Pancreas (tissue), 10 donors: Measurements from ENCODE around the gene PTPRD. TPM values are rescaled to one million over a fixed set of nuclear protein-coding genes. Genes with fewer than 3 reads are reported as not detected.

Experiments used
- ATAC-seq, 4 donors: fragments of 200-7000 bp; cut with Tn5 transposase; one replicate each; pipeline versions ENCODE4 v1.8.0 to v1.9.1; 2020; ENCODE audit warnings: mild to moderate bottlenecking in 4 of 4, moderate library complexity in 4 of 4
- DNase-seq, 6 donors: peaks; one replicate each; pipeline ENCODE4 v3.0.0-alpha.2; 2020
- FAIRE-seq: peaks from 2 replicates; lab custom pipeline; 2012; peaks lifted over from hg19 to GRCh38; lab: Jason Lieb, UNC
- H3K27ac ChIP-seq, 4 donors: fragments of 200-600 bp; sonication (generic); 1 replicate in 3 of 4; 2 replicates in 1 of 4; pipeline versions ENCODE4 v1.5.0 to v1.8.0; 2020
- H3K27me3 ChIP-seq, 4 donors: fragments of 200-600 bp; one replicate each; pipeline ENCODE4 v1.8.0; 2021
- H3K36me3 ChIP-seq, 3 donors: fragments of 200-600 bp; sonication (generic) in 1 of 3; one replicate each; pipeline versions ENCODE4 v1.5.0 to v1.8.0; 2020 to 2021
- H3K4me1 ChIP-seq, 3 donors: fragments of 200-600 bp; one replicate each; pipeline ENCODE4 v1.8.0; 2021
- H3K4me3 ChIP-seq, 4 donors: fragments of 200-600 bp; sonication (generic) in 2 of 4; one replicate each; pipeline versions ENCODE4 v1.5.0 to v1.8.0; 2020 to 2021
- H3K9me3 ChIP-seq, 4 donors: fragments of 200-600 bp; one replicate each; pipeline ENCODE4 v1.8.0; 2021
- CTCF ChIP-seq, 4 donors: fragments of 200-600 bp; sonication (generic) in 3 of 4; IDR thresholded peaks; one replicate each; pipeline versions ENCODE4 v1.5.0 to v1.8.0; 2021; ENCODE audit warnings: antibody characterized with exemption in 4 of 4
- WGBS, 2 donors: extraction: QIAGEN DNeasy Blood & Tissue Kit; methylation state at CpG; one replicate each; pipeline ENCODE4 v1.1.7; 2013; 5-methylcytosine and 5-hydroxymethylcytosine counted together
- intact Hi-C, 3 donors: fragments of 100-400 bp; cut with DNase I; formaldehyde crosslinking; loops; one replicate each; pipeline versions ENCODE4 v1.11.1 to v1.14.2; 2022
- polyA plus RNA-seq, 2 donors: library from polyadenylated mRNA; stranded (reverse); fragments of 200-250 nt; gene quantifications; one replicate each; pipeline ENCODE4 v1.2.3, GENCODE V29; 2013
- total RNA-seq, 6 donors: library from RNA; stranded (reverse); fragmentation: NEBNext Ultra II Directional in 4 of 6; extraction: Animal tissue kit (Norgen Biotek cat#: 25700) in 4 of 6; gene quantifications; one replicate each; pipeline versions ENCODE4 v1.2.1 to v1.2.4, GENCODE V29; 2021 to 2023
- donor health status: healthy with polysubstance abuse.
- donor health status: DM: no; HTN: no; CAD: no; lungs with moderate emphysema.
- donor health status: DM: no; HTN: no; CAD: no.
- donor health status: control.
- donor health status: control.
- donor health status: Bipolar disorder and iron deficiency.
- donor health status: DM: yes; HTN: yes; CAD: no.
- donor health status: DM: no; HTN: no; CAD: no.
- donor health status: DM: no; HTN: no; CAD: no.
- donor health status: DM: yes; HTN: yes; CAD: no.

The PTPRD gene
- total and polyA plus RNA-seq, 8 donors: 2.1 to 21.7 (median 5.1) TPM

- Histone ChIP-seq H3K9me3 (no peaks in the 10 kb centered on the region), H3K36me3 (no peaks in the 10 kb centered on the region), H3K4me1 (no peaks in the 10 kb centered on the region), H3K4me3 (no peak overlapping the region), H3K27me3 (no peaks in the 10 kb centered on the region), H3K27ac (no peak overlapping the region)
- TF ChIP-seq CTCF (IDR thresholded peaks at IDR 0.05): no peak
- DNase-seq: no peak
- ATAC-seq: no peak
- 22 to 46% methylated on average over 1 of the region's 1 CpG for WGBS, 2 donors
- no peak for FAIRE-seq
- intact Hi-C loops: no loop called here
Observed at GRCh38 chr9:9202276-9202675, 1410.5 kb downstream of the PTPRD start.

GRCh38 chr9:9186086-9186485, 1426.7 kb downstream of the PTPRD start:
- Histone ChIP-seq H3K4me3 (no peak overlapping the region), H3K27ac (no peak overlapping the region), H3K27me3 (no peaks in the 10 kb centered on the region), H3K4me1 (no peaks in the 10 kb centered on the region), H3K9me3 (no peaks in the 10 kb centered on the region), H3K36me3 (no peaks in the 10 kb centered on the region)
- 24 to 38% methylated on average over 1 of the region's 1 CpG for WGBS, 2 donors
- ATAC-seq (no peak), FAIRE-seq (no peak), DNase-seq (no peak)
- TF ChIP-seq CTCF (IDR thresholded peaks at IDR 0.05): no peak
- intact Hi-C loops: no loop called here

- Histone ChIP-seq H3K4me1 (no peaks in the 10 kb centered on the region), H3K27me3 (no peaks in the 10 kb centered on the region), H3K27ac (no peak overlapping the region), H3K4me3 (no peak overlapping the region), H3K9me3 (no peaks in the 10 kb centered on the region), H3K36me3 (no peaks in the 10 kb centered on the region)
- 22 to 42% methylated on average over 2 of the region's 2 CpGs for WGBS, 2 donors
- FAIRE-seq (no peak), ATAC-seq (no peak), DNase-seq (no peak)
- intact Hi-C loops: no loop called here
- TF ChIP-seq CTCF (IDR thresholded peaks at IDR 0.05): no peak
Observed at GRCh38 chr9:9182431-9182830, 1430.4 kb downstream of the PTPRD start.

GRCh38 chr9:9177081-9177480, 1435.7 kb downstream of the PTPRD start:
- Histone ChIP-seq H3K27me3 (no peaks in the 10 kb centered on the region), H3K27ac (no peak overlapping the region), H3K9me3 (no peaks in the 10 kb centered on the region), H3K4me3 (no peak overlapping the region), H3K36me3 (no peaks in the 10 kb centered on the region), H3K4me1 (no peaks in the 10 kb centered on the region)
- intact Hi-C loops: no loop called here
- 19 to 38% methylated on average over 1 of the region's 1 CpG for WGBS, 2 donors
- DNase-seq (no peak), FAIRE-seq (no peak), ATAC-seq (no peak)
- TF ChIP-seq CTCF (IDR thresholded peaks at IDR 0.05): no peak

- Histone ChIP-seq H3K27ac (no peak overlapping the region), H3K9me3 (no peaks in the 10 kb centered on the region), H3K27me3 (no peaks in the 10 kb centered on the region), H3K4me1 (no peaks in the 10 kb centered on the region), H3K4me3 (no peak overlapping the region), H3K36me3 (no peaks in the 10 kb centered on the region)
- FAIRE-seq (no peak), DNase-seq (no peak), ATAC-seq (no peak)
- intact Hi-C loops: no loop called here
- no peak for TF ChIP-seq CTCF (IDR thresholded peaks at IDR 0.05)
Observed at GRCh38 chr9:9174358-9174757, 1438.4 kb downstream of the PTPRD start.
